Measurements from ENCODE around the gene ZNF813. TPM values are rescaled to one million over a fixed set of nuclear protein-coding genes. Genes with fewer than 3 reads are reported as not detected.

ZNF813 gene
- polyA plus RNA-seq, 1 of the 3 experiments (the other 2 are of a cell fraction) = 0.44 TPM

GRCh38 chr19:53530622-53531021 is 63.1 kb downstream of the ZNF813 start:
- 83% methylated on average over 8 of the region's 8 CpGs for WGBS (ENCODE audit: low lambda C conversion rate)
- POLR2A ChIA-PET = interaction anchor here (0.9 kb wide), 1 partner anchor 10 kb away, joined by 3 read pairs; no protein-coding TSS in a partner anchor
- Histone ChIP-seq H3K27ac (ENCODE audit: low read depth in 2 of 2, low read length in 1 of 2) (no peak overlapping the region), H3K4me2 (no peak overlapping the region), H3K36me3 (replicated peaks in 1 of 2; ENCODE audit: control insufficient read depth in 1 of 2, insufficient read depth in 2 of 2, low read length in 1 of 2) (peaks cover 0 to 5% of the 10 kb centered on the region in 2 experiments), H3F3A (replicated peaks; ENCODE audit: insufficient read depth) (no peaks in the 10 kb centered on the region), H3K9me3 (peaks cover 7% of the 10 kb centered on the region; the same call in 1 of the 2 replicates), H2AFZ (ENCODE audit: low read depth) (no peak overlapping the region), H4K20me1 (ENCODE audit: insufficient read depth) (no peaks in the 10 kb centered on the region), H3K79me2 (ENCODE audit: insufficient read depth) (no peaks in the 10 kb centered on the region), H3K27me3 (ENCODE audit: insufficient read depth) (no peaks in the 10 kb centered on the region), H3K4me3 (ENCODE audit: low read depth in 2 of 2, low read length in 1 of 2) (no peak overlapping the region), H3K9ac (no peak overlapping the region), H3K9me2 (no peaks in the 10 kb centered on the region), H3K4me1 (ENCODE audit: control insufficient read depth in 1 of 2, insufficient read depth in 2 of 2, low read depth in 1 of 2, low read length in 1 of 2) (no peaks in the 10 kb centered on the region)
- CTCF ChIA-PET = no interaction called here
- no peak for DNase-seq
- TF ChIP-seq EP300 (IDR thresholded peaks at IDR 0.05; ENCODE audit: borderline replicate concordance in 1 of 2, low read depth in 1 of 2, low read length in 1 of 2) (no peak), FOXJ3 (CRISPR knock-in tag; IDR thresholded peaks at IDR 0.05) (no peak), EZH2phosphoT487 (IDR thresholded peaks at IDR 0.05; ENCODE audit: borderline replicate concordance, low read depth) (no peak), REST (IDR thresholded peaks at IDR 0.05; ENCODE audit: low read depth, low read length) (no peak), IRF3 (IDR thresholded peaks at IDR 0.05; ENCODE audit: low read depth, low read length) (no peak), SMC3 (IDR thresholded peaks at IDR 0.05; ENCODE audit: low read depth, low read length) (no peak), MEF2A (IDR thresholded peaks at IDR 0.05; ENCODE audit: borderline replicate concordance, low read depth) (no peak), MXI1 (IDR thresholded peaks at IDR 0.05; ENCODE audit: low read depth, low read length) (no peak), YY1 (IDR thresholded peaks at IDR 0.05; ENCODE audit: low read depth) (no peak), FOSL2 (IDR thresholded peaks at IDR 0.05; ENCODE audit: borderline replicate concordance, low read depth) (no peak), RFX5 (IDR thresholded peaks at IDR 0.05; ENCODE audit: low read length) (no peak), NRF1 (IDR thresholded peaks at IDR 0.05; ENCODE audit: low read depth, low read length) (no peak)

DNA sequence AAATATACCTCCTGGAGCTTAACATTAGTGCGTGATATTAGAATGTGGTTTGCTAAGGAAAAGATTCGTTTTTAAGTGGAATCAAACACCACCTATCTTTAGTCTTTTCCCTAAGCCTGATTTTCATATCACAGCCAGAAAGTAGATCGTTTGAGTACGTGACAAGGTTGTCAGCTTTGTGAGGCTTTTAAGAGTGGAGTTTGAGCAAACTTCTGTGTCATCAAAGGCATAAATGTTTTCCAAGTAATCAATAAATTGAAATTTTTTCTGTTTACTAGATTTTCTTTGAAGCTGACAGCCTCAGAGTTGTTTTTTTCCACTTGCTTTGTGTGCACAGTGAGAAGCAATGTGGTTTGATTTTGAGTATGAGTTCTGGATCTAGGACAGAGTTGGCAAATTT is 63.9 kb downstream of the ZNF813 start:
- Histone ChIP-seq H4K20me1 (ENCODE audit: insufficient read depth) (no peaks in the 10 kb centered on the region), H3K4me3 (ENCODE audit: low read depth in 2 of 2, low read length in 1 of 2) (no peak overlapping the region), H3K79me2 (ENCODE audit: insufficient read depth) (no peaks in the 10 kb centered on the region), H3K4me2 (no peak overlapping the region), H2AFZ (ENCODE audit: low read depth) (no peak overlapping the region), H3K9me2 (no peaks in the 10 kb centered on the region), H3K36me3 (replicated peaks in 1 of 2; ENCODE audit: control insufficient read depth in 1 of 2, insufficient read depth in 2 of 2, low read length in 1 of 2) (no peaks in the 10 kb centered on the region), H3K9me3 (0 out of 2 replicates have a peak, but pooled peaks cover under 1% of the 10 kb centered on the region), H3F3A (replicated peaks; ENCODE audit: insufficient read depth) (no peaks in the 10 kb centered on the region), H3K27ac (ENCODE audit: low read depth in 2 of 2, low read length in 1 of 2) (no peak overlapping the region), H3K27me3 (ENCODE audit: insufficient read depth) (no peaks in the 10 kb centered on the region), H3K4me1 (ENCODE audit: control insufficient read depth in 1 of 2, insufficient read depth in 2 of 2, low read depth in 1 of 2, low read length in 1 of 2) (no peaks in the 10 kb centered on the region), H3K9ac (no peak overlapping the region)
- CTCF ChIA-PET = no interaction called here
- no peak for TF ChIP-seq TEAD4 (IDR thresholded peaks at IDR 0.05; ENCODE audit: borderline replicate concordance, insufficient read depth)
- no peak for TF ChIP-seq GABPA (IDR thresholded peaks at IDR 0.05; ENCODE audit: low read depth)
- no peak for TF ChIP-seq MEF2A (IDR thresholded peaks at IDR 0.05; ENCODE audit: borderline replicate concordance, low read depth)
- POLR2A ChIA-PET = interaction anchor here (0.9 kb wide), 1 partner anchor 10 kb away, joined by 3 read pairs; no protein-coding TSS in a partner anchor
- no peak for DNase-seq
- 95% methylated on average over 4 of the region's 4 CpGs for WGBS (ENCODE audit: low lambda C conversion rate)
